ENCODE data around the gene TSPAN18.

DNA sequence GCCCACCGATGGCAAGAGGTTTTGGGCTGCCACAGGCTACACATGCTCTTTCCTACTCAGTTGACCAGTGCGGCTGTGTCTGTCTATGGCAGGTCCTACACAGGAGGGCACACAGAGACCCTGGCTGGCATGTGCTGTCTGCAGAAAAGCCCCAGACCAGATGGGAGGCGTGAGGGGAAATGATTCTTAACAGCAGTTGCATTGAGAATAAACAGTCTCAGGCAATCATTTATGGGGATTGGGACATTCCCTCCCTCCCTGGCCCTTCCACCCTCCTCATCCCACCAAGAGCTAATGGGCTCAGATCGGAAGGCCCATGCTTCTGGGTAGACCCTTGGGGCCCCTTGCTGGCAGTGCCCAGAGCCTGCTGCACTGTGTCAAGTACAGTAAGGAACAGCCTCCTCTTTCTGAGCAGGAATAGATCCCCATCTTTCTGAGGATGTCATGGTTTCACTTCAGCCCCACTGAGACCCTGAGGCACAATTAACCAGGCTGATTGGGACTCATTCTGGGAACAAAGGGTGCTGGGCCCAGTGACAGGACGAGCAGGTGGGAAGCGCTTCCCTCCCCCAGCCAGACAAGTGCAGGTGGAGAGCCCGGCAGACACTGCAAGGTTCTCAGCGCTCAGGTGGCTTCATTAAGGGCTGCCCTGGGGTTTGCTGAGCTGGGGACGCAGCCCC lies 28.3 kb downstream of the TSPAN18 start:
- TF ChIP-seq, protein P1, sequence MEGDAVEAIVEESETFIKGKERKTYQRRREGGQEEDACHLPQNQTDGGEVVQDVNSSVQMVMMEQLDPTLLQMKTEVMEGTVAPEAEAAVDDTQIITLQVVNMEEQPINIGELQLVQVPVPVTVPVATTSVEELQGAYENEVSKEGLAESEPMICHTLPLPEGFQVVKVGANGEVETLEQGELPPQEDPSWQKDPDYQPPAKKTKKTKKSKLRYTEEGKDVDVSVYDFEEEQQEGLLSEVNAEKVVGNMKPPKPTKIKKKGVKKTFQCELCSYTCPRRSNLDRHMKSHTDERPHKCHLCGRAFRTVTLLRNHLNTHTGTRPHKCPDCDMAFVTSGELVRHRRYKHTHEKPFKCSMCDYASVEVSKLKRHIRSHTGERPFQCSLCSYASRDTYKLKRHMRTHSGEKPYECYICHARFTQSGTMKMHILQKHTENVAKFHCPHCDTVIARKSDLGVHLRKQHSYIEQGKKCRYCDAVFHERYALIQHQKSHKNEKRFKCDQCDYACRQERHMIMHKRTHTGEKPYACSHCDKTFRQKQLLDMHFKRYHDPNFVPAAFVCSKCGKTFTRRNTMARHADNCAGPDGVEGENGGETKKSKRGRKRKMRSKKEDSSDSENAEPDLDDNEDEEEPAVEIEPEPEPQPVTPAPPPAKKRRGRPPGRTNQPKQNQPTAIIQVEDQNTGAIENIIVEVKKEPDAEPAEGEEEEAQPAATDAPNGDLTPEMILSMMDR (conservative IDR thresholded peaks at IDR 0.05; ENCODE audit: low read depth, low read length) = no peak
- no peak for TF ChIP-seq POLR2A (IDR thresholded peaks at IDR 0.05; ENCODE audit: low read depth, low read length)
- TF ChIP-seq, protein P2, sequence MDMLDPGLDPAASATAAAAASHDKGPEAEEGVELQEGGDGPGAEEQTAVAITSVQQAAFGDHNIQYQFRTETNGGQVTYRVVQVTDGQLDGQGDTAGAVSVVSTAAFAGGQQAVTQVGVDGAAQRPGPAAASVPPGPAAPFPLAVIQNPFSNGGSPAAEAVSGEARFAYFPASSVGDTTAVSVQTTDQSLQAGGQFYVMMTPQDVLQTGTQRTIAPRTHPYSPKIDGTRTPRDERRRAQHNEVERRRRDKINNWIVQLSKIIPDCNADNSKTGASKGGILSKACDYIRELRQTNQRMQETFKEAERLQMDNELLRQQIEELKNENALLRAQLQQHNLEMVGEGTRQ (IDR thresholded peaks at IDR 0.05; ENCODE audit: low read depth, low read length) = no peak
- no peak for TF ChIP-seq FOS (IDR thresholded peaks at IDR 0.05; ENCODE audit: low read depth, low read length)
- no peak for TF ChIP-seq SMC3 (IDR thresholded peaks at IDR 0.05; ENCODE audit: low read depth, low read length)
- TF ChIP-seq NFE2L2 (IDR thresholded peaks at IDR 0.05; ENCODE audit: low read depth, low read length) = no peak
- TF ChIP-seq MAFK (IDR thresholded peaks at IDR 0.05; ENCODE audit: low read depth, low read length) = no peak
- no peak for TF ChIP-seq RCOR1 (IDR thresholded peaks at IDR 0.05; ENCODE audit: insufficient replicate concordance, low read length)
- no peak for TF ChIP-seq RFX5 (IDR thresholded peaks at IDR 0.05; ENCODE audit: low read depth, low read length)
- no peak for TF ChIP-seq RAD21 (IDR thresholded peaks at IDR 0.05; ENCODE audit: low read length)
- no peak for TF ChIP-seq CEBPB (IDR thresholded peaks at IDR 0.05; ENCODE audit: low read depth, low read length)
- TF ChIP-seq MXI1 (IDR thresholded peaks at IDR 0.05; ENCODE audit: borderline replicate concordance, low read depth, low read length) = no peak

Data from IMR-90 (cell line).